Hepatocyte (in vitro differentiated cells): ENCODE measurements around the gene SSTR4.

Experiments used
- EZH2 ChIP-seq: fragments of 200-600 bp; sonication (generic); IDR thresholded peaks from 2 replicates; pipeline ENCODE4 v1.6.1; 2016; ENCODE audit warnings: antibody characterized with exemption, mild to moderate bottlenecking, borderline replicate concordance
- EZH2phosphoT487 ChIP-seq: fragments of 200-600 bp; sonication (generic); IDR thresholded peaks from one replicate; pipeline ENCODE4 v1.6.1; 2018; ENCODE audit warnings: antibody characterized with exemption, mild to moderate bottlenecking, low read depth, moderate library complexity; ENCODE audit not compliant: unreplicated experiment, severe bottlenecking
- TF ChIP-seq, protein P1 (sequence below): fragments of 200-600 bp; sonication (generic); IDR thresholded peaks from 2 replicates; pipeline ENCODE4 v1.5.1; 2016; ENCODE audit warnings: antibody characterized with exemption, mild to moderate bottlenecking; ENCODE audit not compliant: poor library complexity

DNA sequence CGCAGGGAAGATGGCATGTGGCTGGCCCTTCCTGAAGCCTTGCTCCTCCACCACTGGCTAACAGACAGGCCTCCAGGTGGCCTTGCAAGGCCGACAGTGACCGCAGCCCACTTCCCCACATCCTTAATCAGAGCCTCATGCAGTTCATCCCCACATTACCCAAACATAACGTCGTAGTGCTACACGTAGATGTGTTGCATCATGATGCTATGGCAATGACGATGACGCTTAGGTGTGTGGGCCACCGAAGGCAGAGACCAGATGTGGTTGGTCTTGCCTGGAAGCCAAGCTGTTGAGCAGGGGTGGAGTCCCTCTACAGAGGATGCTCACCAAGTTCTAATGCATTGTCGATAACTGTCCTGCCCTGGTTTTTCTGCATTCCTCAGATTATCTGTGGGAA, 45.4 kb downstream of the SSTR4 start:
- TF ChIP-seq, protein P1, sequence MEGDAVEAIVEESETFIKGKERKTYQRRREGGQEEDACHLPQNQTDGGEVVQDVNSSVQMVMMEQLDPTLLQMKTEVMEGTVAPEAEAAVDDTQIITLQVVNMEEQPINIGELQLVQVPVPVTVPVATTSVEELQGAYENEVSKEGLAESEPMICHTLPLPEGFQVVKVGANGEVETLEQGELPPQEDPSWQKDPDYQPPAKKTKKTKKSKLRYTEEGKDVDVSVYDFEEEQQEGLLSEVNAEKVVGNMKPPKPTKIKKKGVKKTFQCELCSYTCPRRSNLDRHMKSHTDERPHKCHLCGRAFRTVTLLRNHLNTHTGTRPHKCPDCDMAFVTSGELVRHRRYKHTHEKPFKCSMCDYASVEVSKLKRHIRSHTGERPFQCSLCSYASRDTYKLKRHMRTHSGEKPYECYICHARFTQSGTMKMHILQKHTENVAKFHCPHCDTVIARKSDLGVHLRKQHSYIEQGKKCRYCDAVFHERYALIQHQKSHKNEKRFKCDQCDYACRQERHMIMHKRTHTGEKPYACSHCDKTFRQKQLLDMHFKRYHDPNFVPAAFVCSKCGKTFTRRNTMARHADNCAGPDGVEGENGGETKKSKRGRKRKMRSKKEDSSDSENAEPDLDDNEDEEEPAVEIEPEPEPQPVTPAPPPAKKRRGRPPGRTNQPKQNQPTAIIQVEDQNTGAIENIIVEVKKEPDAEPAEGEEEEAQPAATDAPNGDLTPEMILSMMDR = no peak
- TF ChIP-seq EZH2phosphoT487 = no peak
- no peak for TF ChIP-seq EZH2
